Peyer's patch (tissue), 4 donors: ENCODE data around the gene CIB4. TPM values are rescaled to one million over a fixed set of nuclear protein-coding genes. Genes with fewer than 3 reads are reported as not detected.

ENCODE experiments used
- DNase-seq, 3 donors: peaks; one replicate each; pipeline ENCODE4 v3.0.0-alpha.2; 2017 to 2019
- H3K27ac ChIP-seq, 4 donors: fragments of 200-600 bp; sonication (generic); one replicate each; pipeline ENCODE4 v1.5.1; 2016 to 2019
- H3K27me3 ChIP-seq, 2 donors: fragments of 200-600 bp; sonication (generic); one replicate each; pipeline ENCODE4 v1.5.1; 2019
- H3K36me3 ChIP-seq, 3 donors: fragments of 200-600 bp; sonication (generic); one replicate each; pipeline ENCODE4 v1.5.1; 2016 to 2019
- H3K4me1 ChIP-seq, 4 donors: fragments of 200-600 bp; sonication (generic); one replicate each; pipeline ENCODE4 v1.5.1; 2016 to 2019
- H3K4me3 ChIP-seq, 4 donors: fragments of 200-600 bp; sonication (generic); 1 replicate in 3 of 4; 2 replicates in 1 of 4; pipeline ENCODE4 v1.5.1; 2016 to 2019; ENCODE audit warnings: mild to moderate bottlenecking in 1 of 4
- H3K9me3 ChIP-seq, 4 donors: fragments of 200-600 bp; sonication (generic); one replicate each; pipeline ENCODE4 v1.5.1; 2016 to 2019; ENCODE audit warnings: mild to moderate bottlenecking in 1 of 4
- CTCF ChIP-seq, 6 experiments: fragments of 450-650 bp in 4 of 6; fragments of 200-600 bp in 2 of 6; sonication (generic) in 1 of 6; IDR thresholded peaks; one replicate each; pipeline ENCODE4 v1.5.1; 2017 to 2019; ENCODE audit warnings: antibody characterized with exemption in 6 of 6, mild to moderate bottlenecking in 3 of 6, moderate library complexity in 1 of 6
- POLR2A ChIP-seq, 2 donors: fragments of 450-650 bp; IDR thresholded peaks; one replicate each; pipeline ENCODE4 v1.5.1; 2017; ENCODE audit warnings: antibody characterized with exemption in 2 of 2, mild to moderate bottlenecking in 2 of 2, moderate library complexity in 2 of 2
- total RNA-seq, 4 donors: library from RNA; depleted of rRNA; stranded (reverse); fragments of >200 nt; gene quantifications; one replicate each; pipeline ENCODE4 v1.1.0, GENCODE V29; 2016

CIB4 gene
- total RNA-seq, 4 donors from 2014 or later: not detected

DNA sequence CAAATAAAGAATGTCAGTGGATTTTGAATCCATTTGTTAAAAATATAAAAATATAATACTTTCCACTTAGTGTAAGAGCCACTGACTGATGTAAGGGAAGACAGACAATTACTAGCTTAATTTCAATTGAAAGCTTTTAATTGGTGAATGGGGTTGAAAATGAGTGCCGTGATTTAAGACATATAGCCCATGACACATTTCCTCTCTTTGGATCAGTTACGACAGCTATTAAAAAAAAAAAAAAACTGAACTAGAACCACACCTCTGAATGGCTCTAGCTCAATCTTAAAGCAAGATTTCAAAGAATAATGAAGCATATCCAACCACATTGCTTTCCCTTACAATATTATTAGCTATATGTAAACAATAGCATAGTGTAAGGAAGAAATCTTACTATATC is 44.0 kb downstream of the CIB4 start:
- TF ChIP-seq CTCF (IDR thresholded peaks at IDR 0.05) (no peak), POLR2A (IDR thresholded peaks at IDR 0.05) (no peak)

DNA sequence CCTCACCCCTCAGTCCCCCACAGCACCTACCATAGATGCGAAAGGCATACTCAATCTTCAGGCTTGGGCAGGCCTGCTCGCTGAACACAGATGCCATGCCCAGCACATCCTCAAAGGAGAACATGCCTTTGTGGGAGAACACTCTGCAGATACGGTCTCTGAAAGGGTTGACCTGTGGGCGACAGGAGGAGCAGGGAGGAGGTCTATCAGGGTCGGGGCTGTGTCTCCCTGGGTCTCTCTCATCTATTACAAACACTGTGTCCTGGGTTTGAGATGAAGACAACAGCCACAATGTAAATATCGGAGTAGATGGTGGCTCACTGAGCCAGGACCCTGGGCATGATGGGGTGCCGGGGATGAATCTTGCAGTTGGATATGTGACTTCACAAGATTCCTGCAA is 46.0 kb downstream of the CIB4 start:
- H3K36me3 ChIP-seq: no peaks in the 10 kb centered on the region
- H3K4me3 ChIP-seq: no peak overlapping the region
- DNase-seq: peak in 2 of 3 donors; percentile 14 to 17
- H3K4me1 ChIP-seq: no peaks in the 10 kb centered on the region
- no peak for TF ChIP-seq POLR2A (IDR thresholded peaks at IDR 0.05)
- no peak for TF ChIP-seq CTCF (IDR thresholded peaks at IDR 0.05)
- no peak overlapping the region for H3K27ac ChIP-seq
- H3K9me3 ChIP-seq: no peaks in the 10 kb centered on the region
- H3K27me3 ChIP-seq: no peaks in the 10 kb centered on the region

More for the DNA sequence above, 44.0 kb downstream of the CIB4 start:
- no peaks in the 10 kb centered on the region for H3K36me3 ChIP-seq
- no peak overlapping the region for H3K4me3 ChIP-seq
- no peak overlapping the region for H3K27ac ChIP-seq
- H3K9me3 ChIP-seq: no peaks in the 10 kb centered on the region
- no peaks in the 10 kb centered on the region for H3K27me3 ChIP-seq
- no peaks in the 10 kb centered on the region for H3K4me1 ChIP-seq
- DNase-seq: no peak

DNA sequence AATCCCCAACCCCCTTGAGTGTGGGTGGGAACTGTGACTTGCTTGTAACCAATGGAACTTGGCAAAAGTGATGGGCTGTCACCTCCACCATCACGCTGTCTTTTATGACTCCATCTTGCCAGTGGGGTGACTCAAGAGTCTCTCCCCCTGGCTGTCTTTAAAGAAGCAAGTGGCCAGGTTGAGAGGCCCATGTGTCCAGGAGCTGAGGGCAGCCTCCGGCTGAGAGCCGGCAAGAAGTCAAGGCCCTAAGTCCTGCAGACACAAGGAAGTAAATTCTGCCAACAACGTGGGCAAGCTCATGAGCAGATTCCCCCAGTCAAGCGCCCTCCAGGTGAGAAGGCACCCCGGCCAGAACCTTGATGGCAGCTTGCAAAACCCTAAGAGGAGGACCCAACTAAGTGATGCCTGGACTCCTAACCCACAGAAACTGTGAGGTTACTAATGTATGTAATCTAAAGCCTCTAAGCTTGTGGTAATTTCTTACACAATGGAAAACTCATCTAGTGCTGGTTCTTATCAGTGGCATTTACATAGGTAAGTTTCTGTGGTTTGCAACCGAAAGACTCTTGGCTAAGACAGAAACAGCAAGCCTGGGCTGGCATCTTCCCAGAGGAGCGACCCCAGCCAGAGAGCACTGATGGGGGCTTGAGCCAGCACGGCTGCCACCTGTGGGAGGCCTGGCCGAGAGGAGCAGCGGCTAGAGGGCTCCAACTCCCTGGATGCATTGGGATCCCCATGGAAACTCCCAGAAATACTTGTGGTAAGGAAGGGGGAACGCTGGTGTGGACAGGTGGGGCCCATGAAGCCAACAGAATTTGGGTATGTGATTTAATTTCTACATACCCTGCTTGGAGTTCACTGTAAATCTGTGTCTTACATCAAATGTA is 49.3 kb downstream of the CIB4 start:
- Histone ChIP-seq H3K4me1 (no peaks in the 10 kb centered on the region), H3K4me3 (no peak overlapping the region), H3K27ac (no peak overlapping the region), H3K9me3 (no peaks in the 10 kb centered on the region), H3K27me3 (no peaks in the 10 kb centered on the region), H3K36me3 (no peaks in the 10 kb centered on the region)
- peak in 2 of 3 donors; percentile 15 to 25 for DNase-seq
- no peak for TF ChIP-seq POLR2A (IDR thresholded peaks at IDR 0.05)
- no peak for TF ChIP-seq CTCF (IDR thresholded peaks at IDR 0.05)

- H3K9me3 ChIP-seq: no peaks in the 10 kb centered on the region
- no peak overlapping the region for H3K27ac ChIP-seq
- no peaks in the 10 kb centered on the region for H3K4me1 ChIP-seq
- no peaks in the 10 kb centered on the region for H3K27me3 ChIP-seq
- TF ChIP-seq POLR2A (IDR thresholded peaks at IDR 0.05) (no peak), CTCF (IDR thresholded peaks at IDR 0.05) (no peak)
- H3K36me3 ChIP-seq: no peaks in the 10 kb centered on the region
- H3K4me3 ChIP-seq: no peak overlapping the region
- DNase-seq: peak in 2 of 3 donors; percentile 18 to 25
These were observed 50.1 kb downstream of the CIB4 start for GRCh38 chr2:26590980-26591618.

GRCh38 chr2:26590508-26590907 is 50.7 kb downstream of the CIB4 start:
- Histone ChIP-seq H3K4me3 (no peak overlapping the region), H3K27me3 (no peaks in the 10 kb centered on the region), H3K9me3 (no peaks in the 10 kb centered on the region), H3K27ac (no peak overlapping the region), H3K4me1 (no peaks in the 10 kb centered on the region), H3K36me3 (no peaks in the 10 kb centered on the region)
- DNase-seq: peak in 1 of 3 donors; percentile 2
- TF ChIP-seq CTCF (IDR thresholded peaks at IDR 0.05): no peak
- no peak for TF ChIP-seq POLR2A (IDR thresholded peaks at IDR 0.05)
